HepG2 (cell line): ENCODE results near the gene CMTM3. TPM values are rescaled to one million over a fixed set of nuclear protein-coding genes. Genes with fewer than 3 reads are reported as not detected.

Experiments
- ADNP ChIP-seq: sonication (generic); formaldehyde crosslinking; IDR thresholded peaks from 2 replicates; pipeline ENCODE4 v1.4.0; 2020; ENCODE audit warnings: missing genetic modification reagents
- ARNT2 ChIP-seq: sonication (generic); formaldehyde crosslinking; IDR thresholded peaks from 2 replicates; pipeline ENCODE4 v1.8.0; 2022; ENCODE audit warnings: mild to moderate bottlenecking, low read depth, missing genetic modification reagents, moderate library complexity
- ATF1 ChIP-seq: IDR thresholded peaks from 2 replicates; pipeline ENCODE4 v1.6.1; 2016; ENCODE audit warnings: mild to moderate bottlenecking, control low read depth
- BHLHE40 ChIP-seq: IDR thresholded peaks from 2 replicates; pipeline ENCODE4 v1.6.1; 2011; ENCODE audit warnings: low read length, improper control_type of control experiment
- DR1 ChIP-seq: sonication (generic); formaldehyde crosslinking; IDR thresholded peaks from 2 replicates; pipeline ENCODE4 v1.8.0; 2021; ENCODE audit warnings: mild to moderate bottlenecking, missing genetic modification reagents, inconsistent platforms
- FOXK1 ChIP-seq: sonication (generic); formaldehyde crosslinking; IDR thresholded peaks from 2 replicates; pipeline ENCODE4 v1.4.0; 2020; ENCODE audit warnings: low read depth, missing genetic modification reagents, borderline replicate concordance
- HOXA9 ChIP-seq: sonication (generic); formaldehyde crosslinking; IDR thresholded peaks from 2 replicates; pipeline ENCODE4 v1.8.1; 2022; ENCODE audit warnings: missing genetic modification reagents, mild to moderate bottlenecking, moderate library complexity, borderline replicate concordance
- MAFF ChIP-seq: IDR thresholded peaks from 2 replicates; pipeline ENCODE4 v1.6.1; 2011; ENCODE audit warnings: low read depth, low read length, improper control_type of control experiment
- RORA ChIP-seq: sonication (generic); formaldehyde crosslinking; IDR thresholded peaks from 2 replicates; pipeline ENCODE4 v1.5.0; 2020; ENCODE audit warnings: mild to moderate bottlenecking, missing genetic modification reagents, moderate library complexity
- SAP130 ChIP-seq: IDR thresholded peaks from 2 replicates; pipeline ENCODE4 v1.6.1; 2016; ENCODE audit warnings: low read depth
- SRSF1 ChIP-seq: fragments of 200-400 bp; formaldehyde crosslinking; optimal IDR thresholded peaks from 2 replicates; pipeline ENCODE3; 2017; ENCODE audit warnings: mild to moderate bottlenecking, low read depth, low read length, moderate library complexity
- ZFP90 ChIP-seq: sonication (generic); formaldehyde crosslinking; IDR thresholded peaks from 2 replicates; pipeline ENCODE4 v1.8.0; 2022; ENCODE audit warnings: missing genetic modification reagents, mild to moderate bottlenecking, inconsistent platforms, borderline replicate concordance
- ZNF563 ChIP-seq: sonication (generic); formaldehyde crosslinking; IDR thresholded peaks from 2 replicates; pipeline ENCODE4 v1.8.0; 2022; ENCODE audit warnings: mild to moderate bottlenecking, moderate library complexity, missing genetic modification reagents
- ZNF615 ChIP-seq: sonication (generic); formaldehyde crosslinking; IDR thresholded peaks from 2 replicates; pipeline ENCODE4 v1.5.0; 2020; ENCODE audit warnings: mild to moderate bottlenecking, missing genetic modification reagents, borderline replicate concordance
- ZNF652 ChIP-seq: IDR thresholded peaks from 2 replicates; pipeline ENCODE4 v1.6.1; 2016; ENCODE audit warnings: low read depth, borderline replicate concordance
- ZNF788 ChIP-seq: sonication (generic); formaldehyde crosslinking; IDR thresholded peaks from 2 replicates; pipeline ENCODE4 v1.5.0; 2020; ENCODE audit warnings: mild to moderate bottlenecking, missing genetic modification reagents, borderline replicate concordance
- ZNF790 ChIP-seq: sonication (generic); formaldehyde crosslinking; IDR thresholded peaks from 2 replicates; pipeline ENCODE4 v1.8.0; 2022; ENCODE audit warnings: missing genetic modification reagents, mild to moderate bottlenecking, borderline replicate concordance
- ZSCAN12 ChIP-seq: sonication (generic); formaldehyde crosslinking; IDR thresholded peaks from 2 replicates; pipeline ENCODE4 v1.9.0; 2021; ENCODE audit warnings: mild to moderate bottlenecking, missing genetic modification reagents
- polyA plus RNA-seq, 8 experiments: library from polyadenylated mRNA; depleted of rRNA in 3 of 8; stranded (reverse) in 7 of 8; unstranded in 1 of 8; fragments of >200 nt; fragmentation: Illumina TruSeq in 4 of 8; extraction: Trizol in 4 of 8; gene quantifications; 2 replicates each; pipeline versions ENCODE4 v1.2.1 to v1.2.3, GENCODE V29; 2011 to 2016; ENCODE audit warnings: low read depth in 4 of 8, missing spikeins in 1 of 8, mixed read lengths in 1 of 8; ENCODE audit not compliant: insufficient read depth in 1 of 8
- total RNA-seq, 5 experiments: library from RNA; depleted of rRNA; stranded (reverse); fragments of >200 nt; fragmentation: Illumina TruSeq; extraction: Trizol; gene quantifications; 2 replicates each; pipeline ENCODE4 v1.2.3, GENCODE V29; 2016; ENCODE audit warnings: low read depth in 1 of 5
- TF ChIP-seq, protein P1 (sequence below): sonication (generic); formaldehyde crosslinking; IDR thresholded peaks from 2 replicates; pipeline ENCODE4 v1.4.0; 2020; ENCODE audit warnings: missing genetic modification reagents
- TF ChIP-seq, protein P2 (sequence below): sonication (generic); formaldehyde crosslinking; IDR thresholded peaks from 2 replicates; pipeline ENCODE4 v1.4.0; 2020; ENCODE audit warnings: missing genetic modification reagents
- TF ChIP-seq, protein P3 (sequence below): sonication (generic); formaldehyde crosslinking; IDR thresholded peaks from 2 replicates; pipeline ENCODE4 v1.4.0; 2020; ENCODE audit warnings: mild to moderate bottlenecking, missing genetic modification reagents, borderline replicate concordance
- TF ChIP-seq, protein P4 (sequence below): sonication (generic); formaldehyde crosslinking; IDR thresholded peaks from 2 replicates; pipeline ENCODE4 v1.4.0; 2020; ENCODE audit warnings: missing genetic modification reagents, mild to moderate bottlenecking, borderline replicate concordance

Gene CMTM3
- total and polyA plus RNA-seq, 2 of the 13 experiments (the other 11 are each of a cell fraction or from before 2014, with no cell fraction given) = 29.2 to 48.7 TPM

DNA sequence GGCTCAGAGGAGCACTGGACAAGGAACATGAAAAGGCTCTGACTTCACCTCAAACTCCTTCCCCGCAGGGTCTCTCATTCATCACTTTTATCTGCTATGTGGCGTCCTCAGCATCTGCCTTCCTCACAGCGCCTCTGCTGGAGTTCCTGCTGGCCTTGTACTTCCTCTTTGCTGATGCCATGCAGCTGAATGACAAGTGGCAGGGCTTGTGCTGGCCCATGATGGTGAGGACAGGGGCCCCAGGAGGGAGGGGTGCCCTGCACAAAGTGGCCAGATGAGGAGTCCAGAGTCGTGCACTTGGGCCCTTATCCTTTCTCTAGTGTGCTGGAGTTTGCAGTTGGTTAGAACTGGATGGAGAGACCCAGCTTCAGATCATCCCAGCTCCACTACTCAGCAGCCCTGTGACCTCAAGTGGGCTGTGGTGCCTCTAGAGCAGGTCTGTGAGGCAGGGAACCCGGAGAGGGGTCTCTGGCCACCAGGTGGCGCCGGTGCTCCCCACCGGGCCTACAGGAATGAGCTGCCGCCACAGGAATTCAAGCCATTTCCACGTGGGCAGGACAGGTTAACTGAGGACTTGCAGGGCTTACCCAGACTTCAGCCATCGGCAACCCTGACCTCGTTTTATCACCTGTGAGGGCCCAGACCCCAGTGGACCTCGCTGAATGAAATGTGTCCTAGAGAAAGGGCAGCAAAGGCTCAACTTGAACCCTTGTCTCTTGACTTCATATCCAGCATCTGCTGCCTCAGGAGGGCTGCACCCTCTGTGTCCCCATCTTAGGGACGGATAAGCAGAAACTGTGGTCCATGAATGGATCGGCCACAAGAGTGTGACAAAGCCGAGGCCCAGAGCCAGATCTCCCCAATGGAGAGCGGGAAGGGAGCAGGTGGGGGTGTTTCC, 4.0 kb downstream of the CMTM3 start (continued):
- peak; percentile 78; the same call in 1 of the 2 replicates for TF ChIP-seq ARNT2 (CRISPR knock-in tag)
- TF ChIP-seq ADNP (CRISPR knock-in tag) = no peak
- TF ChIP-seq, protein P1, sequence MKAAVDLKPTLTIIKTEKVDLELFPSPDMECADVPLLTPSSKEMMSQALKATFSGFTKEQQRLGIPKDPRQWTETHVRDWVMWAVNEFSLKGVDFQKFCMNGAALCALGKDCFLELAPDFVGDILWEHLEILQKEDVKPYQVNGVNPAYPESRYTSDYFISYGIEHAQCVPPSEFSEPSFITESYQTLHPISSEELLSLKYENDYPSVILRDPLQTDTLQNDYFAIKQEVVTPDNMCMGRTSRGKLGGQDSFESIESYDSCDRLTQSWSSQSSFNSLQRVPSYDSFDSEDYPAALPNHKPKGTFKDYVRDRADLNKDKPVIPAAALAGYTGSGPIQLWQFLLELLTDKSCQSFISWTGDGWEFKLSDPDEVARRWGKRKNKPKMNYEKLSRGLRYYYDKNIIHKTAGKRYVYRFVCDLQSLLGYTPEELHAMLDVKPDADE = no peak
- TF ChIP-seq MAFF = no peak; the same call in 1 of the 2 replicates
- peak; percentile 86 for TF ChIP-seq ZNF790 (CRISPR knock-in tag)
- no peak for TF ChIP-seq ZNF615 (CRISPR knock-in tag)
- TF ChIP-seq ZNF563 (CRISPR knock-in tag) = peak; percentile 94; the same call in 1 of the 2 replicates
- TF ChIP-seq DR1 (CRISPR knock-in tag) = peak; percentile 37; the same call in 1 of the 2 replicates
- peak; percentile 78 for TF ChIP-seq ZFP90 (CRISPR knock-in tag)
- no peak for TF ChIP-seq SRSF1
- TF ChIP-seq ZSCAN12 (CRISPR knock-in tag) = no peak
- TF ChIP-seq ZNF788 (CRISPR knock-in tag) = peak; percentile 76
- TF ChIP-seq SAP130 (CRISPR knock-in tag) = peak; percentile 91
- TF ChIP-seq ATF1 (CRISPR knock-in tag) = no peak
- TF ChIP-seq ZNF652 = no peak
- TF ChIP-seq BHLHE40 = peak; percentile 42
- TF ChIP-seq, protein P2, sequence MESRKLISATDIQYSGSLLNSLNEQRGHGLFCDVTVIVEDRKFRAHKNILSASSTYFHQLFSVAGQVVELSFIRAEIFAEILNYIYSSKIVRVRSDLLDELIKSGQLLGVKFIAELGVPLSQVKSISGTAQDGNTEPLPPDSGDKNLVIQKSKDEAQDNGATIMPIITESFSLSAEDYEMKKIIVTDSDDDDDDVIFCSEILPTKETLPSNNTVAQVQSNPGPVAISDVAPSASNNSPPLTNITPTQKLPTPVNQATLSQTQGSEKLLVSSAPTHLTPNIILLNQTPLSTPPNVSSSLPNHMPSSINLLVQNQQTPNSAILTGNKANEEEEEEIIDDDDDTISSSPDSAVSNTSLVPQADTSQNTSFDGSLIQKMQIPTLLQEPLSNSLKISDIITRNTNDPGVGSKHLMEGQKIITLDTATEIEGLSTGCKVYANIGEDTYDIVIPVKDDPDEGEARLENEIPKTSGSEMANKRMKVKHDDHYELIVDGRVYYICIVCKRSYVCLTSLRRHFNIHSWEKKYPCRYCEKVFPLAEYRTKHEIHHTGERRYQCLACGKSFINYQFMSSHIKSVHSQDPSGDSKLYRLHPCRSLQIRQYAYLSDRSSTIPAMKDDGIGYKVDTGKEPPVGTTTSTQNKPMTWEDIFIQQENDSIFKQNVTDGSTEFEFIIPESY (CRISPR knock-in tag) = peak; percentile 52; the same call in 1 of the 2 replicates
- no peak for TF ChIP-seq RORA (CRISPR knock-in tag)
- TF ChIP-seq, protein P3, sequence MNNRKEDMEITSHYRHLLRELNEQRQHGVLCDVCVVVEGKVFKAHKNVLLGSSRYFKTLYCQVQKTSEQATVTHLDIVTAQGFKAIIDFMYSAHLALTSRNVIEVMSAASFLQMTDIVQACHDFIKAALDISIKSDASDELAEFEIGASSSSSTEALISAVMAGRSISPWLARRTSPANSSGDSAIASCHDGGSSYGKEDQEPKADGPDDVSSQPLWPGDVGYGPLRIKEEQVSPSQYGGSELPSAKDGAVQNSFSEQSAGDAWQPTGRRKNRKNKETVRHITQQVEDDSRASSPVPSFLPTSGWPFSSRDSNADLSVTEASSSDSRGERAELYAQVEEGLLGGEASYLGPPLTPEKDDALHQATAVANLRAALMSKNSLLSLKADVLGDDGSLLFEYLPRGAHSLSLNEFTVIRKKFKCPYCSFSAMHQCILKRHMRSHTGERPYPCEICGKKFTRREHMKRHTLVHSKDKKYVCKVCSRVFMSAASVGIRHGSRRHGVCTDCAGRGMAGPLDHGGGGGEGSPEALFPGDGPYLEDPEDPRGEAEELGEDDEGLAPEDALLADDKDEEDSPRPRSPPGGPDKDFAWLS (CRISPR knock-in tag) = no peak
- TF ChIP-seq, protein P4, sequence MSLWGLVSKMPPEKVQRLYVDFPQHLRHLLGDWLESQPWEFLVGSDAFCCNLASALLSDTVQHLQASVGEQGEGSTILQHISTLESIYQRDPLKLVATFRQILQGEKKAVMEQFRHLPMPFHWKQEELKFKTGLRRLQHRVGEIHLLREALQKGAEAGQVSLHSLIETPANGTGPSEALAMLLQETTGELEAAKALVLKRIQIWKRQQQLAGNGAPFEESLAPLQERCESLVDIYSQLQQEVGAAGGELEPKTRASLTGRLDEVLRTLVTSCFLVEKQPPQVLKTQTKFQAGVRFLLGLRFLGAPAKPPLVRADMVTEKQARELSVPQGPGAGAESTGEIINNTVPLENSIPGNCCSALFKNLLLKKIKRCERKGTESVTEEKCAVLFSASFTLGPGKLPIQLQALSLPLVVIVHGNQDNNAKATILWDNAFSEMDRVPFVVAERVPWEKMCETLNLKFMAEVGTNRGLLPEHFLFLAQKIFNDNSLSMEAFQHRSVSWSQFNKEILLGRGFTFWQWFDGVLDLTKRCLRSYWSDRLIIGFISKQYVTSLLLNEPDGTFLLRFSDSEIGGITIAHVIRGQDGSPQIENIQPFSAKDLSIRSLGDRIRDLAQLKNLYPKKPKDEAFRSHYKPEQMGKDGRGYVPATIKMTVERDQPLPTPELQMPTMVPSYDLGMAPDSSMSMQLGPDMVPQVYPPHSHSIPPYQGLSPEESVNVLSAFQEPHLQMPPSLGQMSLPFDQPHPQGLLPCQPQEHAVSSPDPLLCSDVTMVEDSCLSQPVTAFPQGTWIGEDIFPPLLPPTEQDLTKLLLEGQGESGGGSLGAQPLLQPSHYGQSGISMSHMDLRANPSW = peak; percentile 56; the same call in 1 of the 2 replicates
- peak; percentile 71; the same call in 1 of the 2 replicates for TF ChIP-seq FOXK1 (CRISPR knock-in tag)
- no peak for TF ChIP-seq HOXA9 (CRISPR knock-in tag)
